Right ventricle myocardium superior (tissue), 1 donor: ENCODE results near the gene S100A6. TPM values are rescaled to one million over a fixed set of nuclear protein-coding genes. Genes with fewer than 3 reads are reported as not detected.
"Not testable (repeated sequence)": the region's sequence is repeated elsewhere in the genome, so short reads cannot be mapped to it uniquely, and the experiment has no call there.

ENCODE experiments used
- ATAC-seq: fragments of 200-7000 bp; cut with Tn5 transposase; one replicate; pipeline ENCODE4 v1.9.1; 2020; ENCODE audit warnings: mild to moderate bottlenecking; ENCODE audit not compliant: poor library complexity
- DNase-seq: peaks from one replicate; pipeline ENCODE4 v3.0.0-alpha.2; 2020
- intact Hi-C: fragments of 100-400 bp; cut with DNase I; formaldehyde crosslinking; loops from one replicate; pipeline ENCODE4 v1.11.2; 2022
- long read RNA-seq: library from polyadenylated mRNA; unstranded; transcript quantifications from one replicate; pipeline ENCODE4 v2.0.0, GENCODE V29; 2021
- total RNA-seq: library from RNA; stranded (reverse); fragmentation: NEBNext Ultra II Directional; extraction: Animal tissue kit (Norgen Biotek cat#: 25700); gene quantifications from one replicate; pipeline ENCODE4 v1.2.1, GENCODE V29; 2021
- donor health status: DM: no; HTN: yes; CAD: no; lungs with severe emphysema.

The S100A6 gene
- 260 TPM for total RNA-seq
- long read RNA-seq, transcript S100A6-201 (3 exons, 665 nt), result major isoform, 95 of 108 reads
- long read RNA-seq, partial matches to known transcripts, result 3 of 108 reads
- long read RNA-seq, other reads (novel, unspliced or antisense), result 7 of 108 reads

DNA sequence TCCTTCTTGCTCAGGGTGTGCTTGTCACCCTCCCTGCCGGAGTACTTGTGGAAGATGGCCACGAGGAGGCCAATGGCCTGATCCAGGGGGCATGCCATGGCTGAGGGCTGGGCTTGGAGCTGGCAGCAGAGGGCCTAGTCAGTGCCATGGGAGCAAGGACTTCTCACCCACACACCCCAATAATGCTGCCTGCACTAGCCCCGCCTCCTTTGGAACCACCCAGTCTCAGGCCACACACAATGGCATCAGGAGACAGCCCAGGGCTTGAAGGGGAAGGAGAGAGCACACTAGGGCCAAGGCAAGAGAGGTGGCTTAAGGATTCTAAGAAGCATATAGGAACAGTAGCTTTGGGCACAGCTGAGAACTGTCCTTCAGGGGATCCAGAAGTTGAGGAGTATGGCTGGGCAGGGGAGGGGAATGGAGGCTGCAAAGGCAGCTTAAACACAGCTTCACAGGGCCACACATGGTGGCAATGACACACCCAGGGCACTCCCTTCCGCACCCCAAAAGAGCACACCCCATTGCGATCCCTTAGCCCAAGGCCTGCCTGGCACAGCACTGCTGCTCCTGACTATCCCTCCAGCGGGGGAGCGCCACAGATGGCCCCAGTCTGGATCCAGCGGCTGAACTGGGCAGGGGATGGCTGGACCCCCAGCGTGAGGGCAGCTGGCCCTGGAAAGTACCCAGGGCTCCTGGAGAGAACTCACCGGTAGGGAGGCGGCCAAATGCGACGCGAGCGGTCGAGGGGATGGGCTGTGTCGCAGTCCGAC lies at the start of gene S100A6:
TSS of gene S100A6 (minus strand) at position 750 of the 770 bp plus-strand sequence. CDS start at position 98, 652 bp downstream.
- intact Hi-C loops, result loop anchor here (10.0 kb wide), 1 partner anchor 449 kb away; the partner anchor contains the start of gene RAB13
- ATAC-seq (peak; percentile 65), DNase-seq (peak; percentile 80)

GRCh38 chr1:153585006-153585405 lies 49.2 kb upstream of the S100A6 start:
- intact Hi-C loops, result no loop called here
- no peak for DNase-seq
- no peak for ATAC-seq

DNA sequence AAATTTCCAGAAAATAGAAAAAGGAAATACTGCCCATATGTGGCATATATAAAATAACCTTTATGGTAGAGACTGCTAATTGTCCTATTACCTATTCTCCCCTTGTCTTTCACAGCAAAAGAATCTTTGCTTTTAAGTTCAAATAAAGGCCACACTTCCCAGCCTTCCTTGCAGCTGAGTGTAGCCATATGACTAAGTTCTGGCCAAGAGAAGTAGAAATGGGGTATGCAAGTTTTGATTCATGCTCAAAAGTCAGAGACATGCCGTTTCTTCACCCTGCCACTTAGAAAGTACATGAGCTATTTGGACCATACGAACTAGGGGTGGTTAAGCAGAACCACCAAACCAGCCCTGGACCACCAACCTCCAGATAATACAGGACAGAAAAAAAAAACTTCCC lies 48.2 kb upstream of the S100A6 start:
- DNase-seq (no peak), ATAC-seq (no peak)
- intact Hi-C loops, result no loop called here

DNA sequence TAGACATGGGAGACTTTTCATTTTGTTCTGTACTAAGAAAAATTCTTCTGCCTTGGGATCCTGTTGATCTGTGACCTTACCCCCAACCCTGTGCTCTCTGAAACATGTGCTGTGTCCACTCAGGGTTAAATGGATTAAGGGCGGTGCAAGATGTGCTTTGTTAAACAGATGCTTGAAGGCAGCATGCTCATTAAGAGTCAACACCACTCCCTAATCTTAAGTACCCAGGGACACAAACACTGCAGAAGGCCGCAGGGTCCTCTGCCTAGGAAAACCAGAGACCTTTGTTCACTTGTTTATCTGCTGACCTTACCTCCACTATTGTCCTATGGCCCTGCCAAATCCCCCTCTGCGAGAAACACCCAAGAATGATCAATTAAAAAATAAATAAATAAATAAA lies 47.7 kb upstream of the S100A6 start:
- DNase-seq, intact Hi-C loops: not testable (repeated sequence)

GRCh38 chr1:153582836-153583235 lies 47.0 kb upstream of the S100A6 start:
- intact Hi-C loops, ATAC-seq, DNase-seq: not testable (repeated sequence)

More for the DNA sequence above, 47.7 kb upstream of the S100A6 start:
- ATAC-seq, result not testable (repeated sequence)

DNA sequence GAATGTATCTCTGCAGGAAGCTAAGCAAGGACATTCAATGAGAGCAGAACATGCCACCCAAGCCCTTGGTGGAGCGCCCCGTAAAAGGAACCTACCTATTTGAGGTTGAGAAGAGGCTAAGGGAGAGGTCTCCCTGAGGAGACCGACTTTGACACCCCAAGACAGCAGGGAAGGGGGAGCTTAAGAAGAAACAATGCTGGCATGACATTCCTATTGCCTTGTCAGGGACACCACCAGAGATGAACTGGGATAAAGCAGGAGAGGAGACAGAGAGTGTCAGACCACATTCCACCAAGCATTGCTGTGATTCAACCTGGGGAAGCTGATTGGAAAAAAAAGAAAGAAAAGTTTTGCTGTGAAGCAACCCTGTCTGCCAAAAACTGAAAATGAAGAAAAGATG lies 43.1 kb upstream of the S100A6 start:
- DNase-seq (no peak), ATAC-seq (no peak)
- intact Hi-C loops, result loop anchor here (10.0 kb wide), 1 partner anchor 86 kb away; no protein-coding TSS in a partner anchor

- DNase-seq, result no peak
- intact Hi-C loops, result loop anchor here (10.0 kb wide), 1 partner anchor 86 kb away; no protein-coding TSS in a partner anchor
- no peak for ATAC-seq
Measured at GRCh38 chr1:153578490-153578889, 42.7 kb upstream of the S100A6 start.

DNA sequence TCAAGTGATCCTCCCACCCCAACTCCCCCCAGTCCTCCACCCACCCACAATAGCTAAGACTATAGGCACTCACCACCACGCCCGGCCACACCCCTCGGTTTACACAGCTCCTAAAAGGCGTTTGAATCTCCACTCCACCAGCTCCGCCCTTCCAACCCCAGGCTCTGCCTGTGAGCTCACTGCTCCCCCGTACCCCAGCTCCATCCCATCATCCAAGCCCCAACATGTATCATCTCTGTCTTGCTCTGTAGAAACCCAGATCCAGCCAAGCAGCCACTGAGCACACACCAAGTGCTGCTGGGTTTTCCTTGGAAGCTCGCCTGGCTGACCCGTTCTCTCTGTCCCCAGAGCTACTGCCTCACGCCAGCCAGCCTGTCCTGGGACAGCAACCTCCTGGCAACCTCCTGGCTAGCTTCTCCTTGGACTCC lies 41.8 kb upstream of the S100A6 start:
- intact Hi-C loops, result loop anchor here (10.0 kb wide), 1 partner anchor 87 kb away; no protein-coding TSS in a partner anchor
- ATAC-seq (peak; percentile 65), DNase-seq (peak; percentile 59)

GRCh38 chr1:153577138-153577537 lies 41.3 kb upstream of the S100A6 start:
- DNase-seq (no peak), ATAC-seq (no peak)
- intact Hi-C loops, result loop anchor here (10.0 kb wide), 1 partner anchor 88 kb away; no protein-coding TSS in a partner anchor

- ATAC-seq, DNase-seq: not testable (repeated sequence)
- intact Hi-C loops, result loop anchor here (10.0 kb wide), 1 partner anchor 89 kb away; no protein-coding TSS in a partner anchor
Measured at GRCh38 chr1:153575497-153575896, 39.7 kb upstream of the S100A6 start.

DNA sequence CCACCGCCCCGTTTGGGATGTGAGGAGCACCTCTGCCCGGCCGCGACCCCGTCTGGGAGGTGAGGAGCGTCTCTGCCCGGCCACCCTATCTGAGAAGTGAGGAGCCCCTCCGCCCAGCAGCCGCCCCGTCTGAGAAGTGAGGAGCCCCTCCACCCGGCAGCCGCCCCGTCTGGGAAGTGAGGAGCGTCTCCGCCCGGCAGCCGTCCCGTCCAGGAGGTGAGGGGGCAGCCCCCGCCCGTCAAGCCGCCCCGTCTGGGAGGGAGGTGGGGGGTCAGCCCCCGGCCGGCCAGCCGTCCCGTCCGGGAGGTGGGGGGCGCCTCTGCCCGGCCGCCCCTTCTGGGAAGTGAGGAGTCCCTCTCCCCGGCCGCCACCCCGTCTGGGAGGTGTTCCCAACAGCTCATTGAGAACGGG lies 39.3 kb upstream of the S100A6 start:
- intact Hi-C loops, result loop anchor here (10.0 kb wide), 1 partner anchor 90 kb away; no protein-coding TSS in a partner anchor
- not testable (repeated sequence) for DNase-seq, ATAC-seq

GRCh38 chr1:153573351-153573750 lies 37.6 kb upstream of the S100A6 start:
- intact Hi-C loops, result loop anchor here (10.0 kb wide), 1 partner anchor 91 kb away; no protein-coding TSS in a partner anchor
- ATAC-seq (no peak), DNase-seq (no peak)

DNA sequence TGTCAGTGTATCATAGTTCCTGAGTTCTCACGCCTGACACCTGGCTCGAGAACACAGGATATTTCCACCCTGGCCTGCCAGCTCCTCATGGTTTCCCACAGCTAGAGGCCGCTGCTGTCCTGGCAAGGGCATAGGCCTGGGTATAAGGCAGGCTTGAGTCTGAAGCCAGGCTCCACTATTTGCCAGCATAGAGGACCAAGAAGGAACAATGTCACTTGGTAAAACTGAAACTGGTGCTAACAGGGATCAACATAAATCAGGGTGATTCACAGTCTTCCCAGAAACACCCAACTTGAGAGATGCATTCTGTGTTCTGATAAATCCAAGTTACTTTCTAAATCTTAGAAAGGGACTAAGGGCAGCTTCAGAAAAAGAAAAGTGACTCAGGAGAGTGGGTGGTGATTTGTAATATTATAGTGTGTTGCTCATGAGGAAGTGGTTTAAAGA lies 36.8 kb upstream of the S100A6 start:
- DNase-seq (peak; percentile 88), ATAC-seq (peak; percentile 89)
- intact Hi-C loops, result loop anchor here (10.0 kb wide), 1 partner anchor 92 kb away; no protein-coding TSS in a partner anchor

DNA sequence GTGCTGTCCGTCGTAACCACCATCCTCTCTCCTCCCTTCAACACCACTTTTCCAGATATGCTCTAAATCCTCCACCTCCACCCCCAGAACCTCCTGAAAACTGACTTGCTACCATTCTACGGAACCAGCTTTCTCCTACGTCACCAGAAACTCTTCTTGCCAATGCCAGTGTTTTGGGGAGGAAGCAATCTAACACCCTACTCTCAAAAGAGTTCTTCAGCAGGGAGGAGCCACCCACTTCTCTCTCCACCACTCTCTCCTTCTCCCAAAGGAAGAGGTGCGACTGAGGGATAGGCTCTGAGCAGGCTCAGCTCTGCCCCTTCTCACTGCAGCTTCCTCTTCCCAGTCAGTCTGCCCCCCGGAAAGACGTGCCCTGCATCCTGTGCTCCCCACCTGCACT lies 35.9 kb upstream of the S100A6 start:
- DNase-seq (no peak), ATAC-seq (no peak)
- intact Hi-C loops, result loop anchor here (10.0 kb wide), 1 partner anchor 93 kb away; no protein-coding TSS in a partner anchor

- ATAC-seq (no peak), DNase-seq (no peak)
- intact Hi-C loops, result loop anchor here (10.0 kb wide), 1 partner anchor 94 kb away; no protein-coding TSS in a partner anchor
Measured at GRCh38 chr1:153570874-153571273, 35.1 kb upstream of the S100A6 start.

DNA sequence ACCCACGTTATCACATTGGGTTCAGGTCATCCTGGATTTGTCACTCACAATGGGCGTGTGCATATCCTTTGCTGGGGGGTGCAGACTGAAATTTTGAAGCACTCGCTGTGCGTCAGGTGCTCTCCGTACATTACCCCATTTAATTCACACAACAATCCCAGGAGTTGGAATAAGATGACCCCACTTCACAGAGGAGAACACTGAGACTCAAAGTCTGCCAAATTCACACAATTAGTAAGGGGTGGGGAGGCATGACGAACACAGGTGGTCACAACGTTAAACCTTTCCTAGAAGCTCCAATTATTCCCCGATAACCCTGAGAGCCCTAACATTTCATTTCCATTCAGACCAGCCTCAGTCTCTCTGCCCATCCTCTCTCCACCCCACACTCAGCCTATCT lies 33.7 kb upstream of the S100A6 start:
- DNase-seq (no peak), ATAC-seq (no peak)
- intact Hi-C loops, result loop anchor here (2.0 kb wide), 1 partner anchor 37 kb away; no protein-coding TSS in a partner anchor

- ATAC-seq (peak; percentile 39), DNase-seq (peak; percentile 94)
- intact Hi-C loops, result loop anchor here (2.0 kb wide), 1 partner anchor 36 kb away; no protein-coding TSS in a partner anchor
Measured at GRCh38 chr1:153568367-153569099, 32.7 kb upstream of the S100A6 start.

GRCh38 chr1:153567621-153568366 lies 32.0 kb upstream of the S100A6 start:
- intact Hi-C loops, result loop anchor here (2.0 kb wide), 2 partner anchors 35 to 59 kb away; no protein-coding TSS in a partner anchor
- no peak for ATAC-seq
- no peak for DNase-seq
